DOHH2 (cell line): Measurements from ENCODE around the gene RBPJ.

ENCODE experiments used
- CTCF ChIP-seq: fragments of 200-600 bp; sonication (generic); IDR thresholded peaks from one replicate; pipeline ENCODE4 v1.5.1; 2014; ENCODE audit warnings: antibody characterized with exemption, mild to moderate bottlenecking, low read depth, low read length; ENCODE audit not compliant: poor library complexity, severe bottlenecking
- EZH2phosphoT487 ChIP-seq: fragments of 200-600 bp; sonication (generic); IDR thresholded peaks from 2 replicates; pipeline ENCODE4 v1.6.1; 2017; ENCODE audit warnings: borderline replicate concordance, mild to moderate bottlenecking, antibody characterized with exemption, low read length, moderate library complexity, mixed read lengths

DNA sequence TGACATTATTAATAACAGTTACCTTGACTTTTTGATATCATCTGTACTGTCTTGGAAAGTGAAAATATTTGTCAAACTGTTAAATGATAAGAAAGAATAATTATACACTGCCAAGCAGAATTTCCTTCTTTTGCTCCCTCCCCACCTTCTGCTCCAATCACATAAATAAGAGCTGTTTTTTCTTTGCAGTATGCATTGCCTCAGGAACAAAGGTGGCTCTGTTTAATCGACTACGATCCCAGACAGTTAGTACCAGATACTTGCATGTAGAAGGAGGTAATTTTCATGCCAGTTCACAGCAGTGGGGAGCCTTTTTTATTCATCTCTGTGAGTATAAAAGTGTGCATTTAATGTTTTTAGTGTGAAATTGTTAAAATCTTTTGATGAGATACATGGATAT, 103.3 kb downstream of the RBPJ start:
- TF ChIP-seq CTCF (no peak), EZH2phosphoT487 (no peak)
